Frontal cortex (tissue), 4 donors: Measurements from ENCODE around the gene ZBED4. TPM values are rescaled to one million over a fixed set of nuclear protein-coding genes. Genes with fewer than 3 reads are reported as not detected.

Experiments
- DNase-seq, 2 donors: peaks; one replicate each; pipeline ENCODE4 v3.0.0; 2012; ENCODE audit warnings: low spot score in 2 of 2
- FAIRE-seq: peaks from 2 replicates; lab custom pipeline; 2012; peaks lifted over from hg19 to GRCh38; lab: Jason Lieb, UNC
- total RNA-seq: library from RNA; depleted of rRNA; stranded (reverse); fragments of >200 nt; gene quantifications from one replicate; pipeline ENCODE4 v1.2.3, GENCODE V29; 2014
- donor health status: control.
- donor health status: control.
- donor health status: control.

Gene ZBED4
- total RNA-seq, 1 donor from 2014 or later, result 23.2 TPM

DNA sequence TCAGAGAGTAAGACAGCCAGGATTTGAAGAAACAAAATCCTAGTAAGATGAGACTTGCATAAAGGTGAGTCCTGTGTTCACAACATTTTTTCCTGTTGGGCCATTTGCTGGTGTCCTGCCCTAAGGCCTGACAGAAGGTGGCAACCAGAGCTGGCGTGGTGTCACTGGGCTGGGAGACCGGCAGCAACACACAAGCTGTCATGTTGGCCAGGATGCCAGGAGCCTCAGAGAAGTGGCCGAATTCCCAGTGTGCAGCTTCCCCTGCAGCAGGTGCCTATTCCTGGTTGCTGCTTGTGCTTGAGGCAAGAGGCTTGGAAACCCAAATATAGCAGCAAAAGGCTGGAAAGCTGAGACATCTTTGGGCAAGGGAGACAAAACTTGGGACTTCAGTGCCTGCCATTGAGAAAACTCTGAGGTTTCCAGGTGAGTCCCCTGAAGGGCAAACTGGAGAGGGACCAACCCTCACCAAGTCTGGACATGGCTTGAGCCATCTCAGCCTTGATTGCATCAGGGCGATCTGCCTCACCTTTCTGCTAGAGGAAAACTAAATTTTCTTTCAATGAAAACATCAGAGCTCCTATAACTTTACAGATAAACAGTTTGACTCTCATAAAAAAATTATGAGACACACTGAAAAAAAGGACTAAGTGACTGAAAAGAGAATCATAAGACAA, 38.7 kb downstream of the ZBED4 start:
- FAIRE-seq (no peak), DNase-seq (no peak)

GRCh38 chr22:49893025-49893424, 39.4 kb downstream of the ZBED4 start:
- DNase-seq, result no peak
- FAIRE-seq, result no peak

DNA sequence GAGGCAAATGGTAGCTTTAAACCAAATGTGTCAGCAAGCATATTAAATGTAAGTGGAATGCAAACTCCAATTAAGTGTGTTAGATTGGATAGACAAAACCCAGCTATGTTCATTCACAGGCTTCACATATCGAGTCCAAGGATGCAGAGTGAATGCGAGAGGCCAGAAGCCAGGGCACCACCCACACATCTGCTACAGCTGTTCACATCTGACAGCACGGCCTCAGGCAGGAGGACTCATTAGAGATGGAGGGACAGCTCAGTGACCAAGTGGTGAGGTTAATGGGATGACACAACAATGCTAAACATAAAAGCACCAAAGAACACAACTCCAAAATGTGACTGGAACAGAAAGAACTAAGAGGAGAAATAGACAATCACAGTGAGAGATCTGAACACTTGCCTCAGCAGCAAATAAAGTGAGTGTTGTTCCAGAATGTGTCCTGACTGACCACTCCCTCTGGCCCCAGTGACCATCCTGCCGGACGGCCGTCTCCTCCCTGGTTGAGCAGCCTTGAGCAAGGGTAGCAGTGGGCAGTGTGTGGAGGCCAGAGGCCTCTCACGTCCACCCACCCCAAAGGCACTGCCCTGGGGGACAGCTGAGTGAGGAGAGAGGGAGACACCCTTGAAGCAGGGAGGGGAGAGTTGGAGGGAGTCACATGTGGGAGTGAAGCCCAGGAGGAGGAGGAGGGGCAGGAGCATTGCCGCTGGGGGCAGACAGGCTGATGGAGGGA, 40.8 kb downstream of the ZBED4 start:
- DNase-seq (no peak), FAIRE-seq (no peak)

GRCh38 chr22:49896201-49896600, 42.6 kb downstream of the ZBED4 start:
- FAIRE-seq (no peak), DNase-seq (no peak)

DNA sequence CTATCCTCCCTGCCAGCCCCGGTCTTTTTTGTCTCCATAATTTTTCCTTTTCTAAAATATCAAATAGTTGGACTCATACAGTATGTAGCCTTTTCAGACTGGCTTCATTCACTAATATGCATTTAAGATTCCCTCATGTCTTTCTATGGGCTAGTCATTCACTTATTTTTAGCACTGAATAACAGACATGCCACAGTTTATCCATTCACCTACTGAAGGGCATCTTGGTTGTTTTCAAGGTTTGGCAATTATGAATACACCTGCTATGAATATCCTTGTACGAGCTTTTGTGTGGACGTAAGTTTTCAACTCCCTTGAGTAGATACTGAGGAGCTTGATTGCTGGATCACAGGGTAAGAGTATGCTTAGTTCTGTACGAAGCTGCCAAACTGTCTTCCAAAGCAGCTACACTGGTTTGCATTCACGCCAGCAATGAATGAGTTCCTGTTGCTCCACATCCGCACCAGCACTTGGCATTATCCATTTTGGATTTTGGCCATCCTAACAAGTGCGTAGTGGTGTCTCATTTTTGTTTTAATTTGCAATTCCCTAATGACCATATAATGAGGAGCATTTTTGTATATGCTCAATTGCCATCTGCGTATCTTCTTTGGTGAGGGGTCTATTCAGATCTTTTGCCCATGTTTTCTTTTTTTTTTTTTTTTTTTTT, 43.5 kb downstream of the ZBED4 start:
- DNase-seq (no peak), FAIRE-seq (no peak)

DNA sequence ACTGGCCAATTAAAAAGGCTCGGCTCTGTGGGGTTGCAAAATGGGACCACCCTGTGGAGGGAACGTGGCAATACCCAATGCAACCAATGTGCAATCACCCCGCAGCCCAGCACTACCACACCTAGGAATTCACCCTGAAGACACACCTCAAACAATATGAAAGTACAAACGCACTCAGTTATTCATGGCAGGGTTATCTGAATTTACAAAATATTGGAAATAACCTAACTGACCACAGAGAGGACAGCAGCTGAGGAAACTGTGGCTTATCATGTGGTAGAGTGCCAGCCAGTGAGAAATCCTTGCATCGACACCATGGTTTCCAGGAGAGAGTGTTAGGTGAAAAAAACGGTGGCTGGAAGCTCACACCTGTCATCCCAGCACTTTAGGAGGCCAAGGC, 45.9 kb downstream of the ZBED4 start:
- DNase-seq, result no peak
- no peak for FAIRE-seq

GRCh38 chr22:49900441-49901230, 47.0 kb downstream of the ZBED4 start:
- DNase-seq (no peak), FAIRE-seq (no peak)

- DNase-seq (no peak), FAIRE-seq (no peak)
Measured at GRCh38 chr22:49901457-49901856, 47.8 kb downstream of the ZBED4 start.

- DNase-seq (no peak), FAIRE-seq (no peak)
Measured at GRCh38 chr22:49903322-49904039, 49.8 kb downstream of the ZBED4 start.

DNA sequence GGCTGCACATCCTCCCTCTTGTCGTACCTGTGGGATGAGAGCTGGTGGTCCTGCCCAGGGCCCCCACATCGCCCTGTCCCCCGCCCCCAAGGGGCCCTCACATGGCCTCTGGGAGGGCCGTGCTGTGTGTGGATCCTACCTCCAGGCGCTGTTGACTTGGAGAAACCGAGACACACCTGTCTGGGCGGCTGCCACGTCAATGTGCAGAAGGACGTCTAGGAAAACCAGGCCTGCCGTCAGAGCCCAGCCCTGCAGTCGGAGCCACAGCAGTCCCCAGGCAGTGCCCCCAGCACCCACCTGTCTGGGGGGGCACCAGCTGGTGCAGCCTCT, 50.4 kb downstream of the ZBED4 start:
- DNase-seq (no peak), FAIRE-seq (no peak)

DNA sequence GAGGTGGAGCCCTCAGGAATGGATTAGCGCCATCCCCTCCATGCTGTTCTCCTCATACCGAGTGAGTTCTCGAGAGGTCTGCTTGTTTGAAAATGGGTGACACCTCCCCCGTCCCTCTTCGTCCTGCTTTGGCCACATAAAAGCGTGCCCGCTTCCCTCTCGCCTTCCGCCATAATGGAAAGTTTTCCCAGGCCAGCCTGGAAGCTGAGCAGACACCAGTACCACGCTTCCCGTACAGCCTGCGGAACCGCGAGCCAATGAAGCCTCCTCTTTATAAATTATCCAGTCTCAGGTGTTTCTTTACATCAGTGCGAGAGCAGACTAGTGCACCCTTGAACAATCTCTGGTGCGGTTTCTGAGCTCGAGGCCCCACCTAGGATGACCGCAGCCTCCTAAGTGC, 51.8 kb downstream of the ZBED4 start:
- no peak for FAIRE-seq

GRCh38 chr22:49906071-49906798, 52.6 kb downstream of the ZBED4 start:
- FAIRE-seq (no peak), DNase-seq (no peak)

More for the DNA sequence above, 51.8 kb downstream of the ZBED4 start:
- DNase-seq, result no peak

DNA sequence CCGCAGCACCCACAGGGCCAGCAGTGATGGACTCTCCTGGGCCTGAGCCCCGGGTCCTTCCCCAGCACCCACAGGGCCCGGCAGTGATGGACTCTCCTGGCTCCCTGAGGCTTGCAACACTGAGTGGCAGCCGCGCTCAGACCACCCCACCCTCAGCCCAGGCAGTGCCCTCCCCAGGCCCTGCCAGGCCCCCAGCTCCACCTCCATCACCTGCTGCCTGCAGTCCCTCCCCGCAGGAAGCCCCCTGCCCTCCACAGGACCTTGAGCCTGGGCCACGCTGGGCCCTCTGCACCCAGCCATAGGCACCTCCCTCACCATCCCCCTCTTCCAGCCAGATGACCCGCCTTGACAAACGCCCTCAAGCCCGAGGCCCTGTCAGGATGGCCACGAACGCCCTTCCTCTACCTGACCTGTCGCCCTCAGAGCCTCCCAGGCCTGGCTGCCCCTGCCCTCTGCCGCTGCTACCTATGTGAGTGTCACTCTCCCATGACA, 53.2 kb downstream of the ZBED4 start:
- no peak for FAIRE-seq
- DNase-seq, result no peak

DNA sequence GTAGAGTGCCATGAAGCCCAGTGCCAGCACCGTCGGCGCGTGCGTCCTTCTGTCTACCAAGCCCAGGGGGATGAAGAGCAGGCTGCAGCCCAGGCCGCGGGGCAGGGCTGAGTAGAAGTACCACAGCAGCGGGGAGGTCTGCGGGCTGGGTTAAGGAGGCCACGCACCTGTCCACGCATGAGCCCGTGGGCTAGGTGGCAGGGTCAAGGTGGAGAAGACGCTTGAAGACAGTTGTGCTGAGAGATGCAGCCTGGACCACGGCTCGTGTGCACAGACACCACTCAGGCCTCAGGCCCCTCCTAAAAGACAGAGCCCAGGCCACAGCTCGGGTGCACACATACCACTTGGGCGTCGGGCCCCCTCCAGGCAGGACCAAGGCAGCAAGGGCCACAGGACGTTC, 54.2 kb downstream of the ZBED4 start:
- no peak for DNase-seq
- FAIRE-seq, result no peak

GRCh38 chr22:49909476-49910205, 56.0 kb downstream of the ZBED4 start:
- DNase-seq (no peak), FAIRE-seq (no peak)

- no peak for DNase-seq
- no peak for FAIRE-seq
Measured at GRCh38 chr22:49910229-49911155, 56.8 kb downstream of the ZBED4 start.

- FAIRE-seq, result no peak
Measured at GRCh38 chr22:49911881-49912625, 58.4 kb downstream of the ZBED4 start.

More at GRCh38 chr22:49911881-49912625, 58.4 kb downstream of the ZBED4 start:
- DNase-seq, result no peak
